NCI-H446 (cell line): ENCODE measurements around the gene TCEA3.
"Not testable (repeated sequence)": the region's sequence is repeated elsewhere in the genome, so short reads cannot be mapped to it uniquely, and the experiment has no call there.

Source experiments
- DNase-seq, 2 experiments: peaks; one replicate each; lab custom pipeline; 2025; lab: John Stamatoyannopoulos, UW

Gene TCEA3

DNA sequence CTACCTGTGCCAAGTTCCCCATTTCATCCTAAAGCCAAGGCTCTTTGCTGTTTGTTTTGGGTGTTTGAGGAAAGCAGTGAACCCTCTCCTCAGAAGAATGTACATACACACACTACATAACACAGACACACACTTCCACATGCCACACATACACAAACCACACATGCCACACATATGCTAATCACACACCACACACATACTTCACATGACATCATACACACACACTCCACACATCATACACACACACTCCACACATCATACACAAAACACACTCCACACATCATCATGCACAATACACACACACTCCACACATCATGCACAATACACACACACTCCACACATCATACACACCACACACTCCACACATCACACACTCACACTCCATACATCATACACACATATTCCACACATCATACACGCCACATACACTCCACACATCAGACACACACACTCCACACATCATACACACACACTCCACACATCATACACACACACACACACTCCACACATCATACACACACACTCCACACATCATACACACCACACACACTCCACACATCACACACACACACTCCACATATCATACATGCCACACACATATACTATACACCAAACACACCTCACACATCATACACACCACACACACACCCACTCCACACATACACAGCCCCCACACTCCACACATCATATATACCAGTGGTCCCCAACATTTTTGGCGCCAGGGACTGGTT, 32.3 kb downstream of the TCEA3 start:
- DNase-seq, result no peak

DNA sequence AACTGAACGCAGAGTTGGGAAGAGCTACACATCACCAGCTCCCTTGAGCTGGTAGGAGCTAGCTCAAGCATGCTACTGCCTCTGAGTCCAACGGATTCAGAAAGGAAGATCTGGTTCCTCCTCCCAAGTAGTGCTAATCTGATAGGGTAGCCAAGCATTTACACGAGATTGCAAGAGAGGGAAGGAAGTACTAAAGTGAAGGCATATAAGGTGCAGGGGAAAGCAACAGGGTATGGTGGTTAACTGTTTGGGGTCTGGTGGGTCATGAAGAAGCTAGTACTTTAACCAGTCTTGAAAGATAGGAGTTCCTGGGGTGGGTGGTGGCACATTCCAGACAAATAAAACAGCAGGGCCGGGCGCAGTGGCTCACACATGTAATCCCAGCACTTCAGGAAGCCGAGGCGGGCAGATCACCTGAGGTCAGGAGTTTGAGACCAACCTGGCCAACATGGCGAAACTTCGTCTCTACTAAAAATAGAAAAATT, 34.7 kb downstream of the TCEA3 start:
- DNase-seq, result no peak

DNA sequence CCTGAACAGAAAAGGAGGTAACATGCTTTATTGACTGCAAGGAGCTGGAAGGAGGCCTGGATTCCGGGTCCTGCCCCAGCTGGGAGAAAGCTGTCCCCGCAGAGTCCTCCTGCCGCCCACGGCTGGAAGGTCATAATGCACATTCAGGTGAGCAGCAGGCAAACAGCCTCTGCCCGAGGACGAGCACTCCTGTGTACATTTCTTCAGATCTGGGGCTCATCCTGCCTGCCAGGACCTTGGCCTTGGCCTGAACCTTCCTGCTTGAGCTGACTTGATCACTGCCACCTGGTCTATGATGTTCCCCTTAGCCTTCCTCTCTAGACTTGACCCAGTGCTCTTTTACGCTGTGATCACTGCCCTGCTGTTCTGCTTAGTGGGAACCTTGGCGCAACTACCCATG, 37.1 kb downstream of the TCEA3 start:
- DNase-seq, result no peak

DNA sequence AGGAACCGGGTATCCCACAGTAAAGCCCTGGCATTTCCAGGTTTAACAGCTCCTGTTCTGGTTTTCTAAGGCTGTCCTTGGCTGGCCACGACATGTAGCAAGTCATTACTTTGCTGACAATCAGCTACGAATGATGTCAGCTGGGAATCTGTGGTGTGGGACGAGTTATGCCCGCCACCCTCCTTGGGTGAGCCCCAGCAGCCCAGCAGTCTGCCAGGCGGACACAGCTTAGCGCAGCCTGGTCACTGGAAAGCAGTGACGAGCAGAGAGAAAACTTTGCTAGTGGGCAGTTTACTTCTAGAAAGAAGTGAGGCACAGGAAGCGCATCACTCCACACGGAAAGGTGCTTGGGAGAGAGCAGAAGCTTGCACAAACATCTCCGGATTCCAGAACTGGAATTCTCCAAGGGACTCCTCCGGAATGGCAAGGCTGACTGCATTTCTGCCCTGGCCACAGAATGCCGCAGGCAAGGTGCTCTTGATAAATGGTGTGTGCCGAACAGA, 39.4 kb downstream of the TCEA3 start:
- DNase-seq, result no peak

- no peak for DNase-seq
Measured at GRCh38 chr1:23384312-23385058, 40.1 kb downstream of the TCEA3 start.

- DNase-seq, result peak in 1 of 2 experiments; percentile 25
Measured at GRCh38 chr1:23383577-23384311, 40.8 kb downstream of the TCEA3 start.

DNA sequence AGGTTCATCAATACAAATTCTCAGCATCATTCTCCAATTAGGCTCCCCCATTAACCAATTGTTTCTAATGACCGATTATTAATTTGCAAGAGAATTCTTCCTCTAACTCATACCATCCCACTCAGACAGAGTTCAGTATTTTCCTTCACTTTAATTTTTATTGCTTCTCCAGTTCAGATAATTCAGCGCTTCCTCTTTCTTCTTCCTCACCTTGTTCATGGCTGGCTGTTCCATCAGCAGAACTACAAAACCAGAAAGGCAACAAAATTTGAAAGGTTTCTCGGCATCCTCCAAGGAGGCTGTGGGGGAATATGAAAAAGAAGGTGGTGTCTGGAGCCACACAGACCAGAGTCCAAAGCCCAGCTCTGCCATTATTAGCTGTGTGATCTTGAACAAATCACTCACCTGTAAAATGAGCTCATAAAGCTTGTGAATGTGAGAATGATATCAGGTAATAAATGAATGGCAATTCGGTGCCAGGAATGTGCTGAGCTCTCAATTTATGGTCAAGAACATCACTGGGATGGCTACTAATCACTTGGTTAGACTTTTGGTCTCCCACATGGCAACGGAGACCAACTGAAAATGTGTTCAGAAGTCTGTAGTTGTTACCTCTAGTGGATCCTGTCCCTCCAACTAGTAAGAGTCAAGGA, 43.2 kb downstream of the TCEA3 start:
- DNase-seq, result no peak

DNA sequence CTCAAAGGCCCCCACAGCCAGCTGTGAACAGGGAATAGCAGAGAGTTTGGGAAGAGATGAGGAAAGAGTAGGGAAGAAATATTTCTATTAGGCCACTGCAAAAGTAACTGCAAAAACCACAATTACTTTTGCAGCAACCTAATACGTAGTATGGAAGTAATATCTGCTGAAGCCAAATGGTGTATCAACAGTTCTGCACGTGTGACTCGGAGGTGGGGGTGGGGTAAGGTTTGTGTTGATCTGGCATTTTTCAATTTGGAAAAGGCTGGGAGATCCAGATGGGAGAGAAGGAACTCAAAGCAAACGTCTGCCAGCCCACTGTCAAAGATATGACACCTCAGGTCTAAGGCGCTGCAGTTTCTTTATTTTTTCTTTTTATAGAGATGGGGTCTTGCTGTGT, 43.8 kb downstream of the TCEA3 start:
- DNase-seq, result no peak

- not testable (repeated sequence) for DNase-seq
Measured at GRCh38 chr1:23380236-23380635, 44.3 kb downstream of the TCEA3 start.

DNA sequence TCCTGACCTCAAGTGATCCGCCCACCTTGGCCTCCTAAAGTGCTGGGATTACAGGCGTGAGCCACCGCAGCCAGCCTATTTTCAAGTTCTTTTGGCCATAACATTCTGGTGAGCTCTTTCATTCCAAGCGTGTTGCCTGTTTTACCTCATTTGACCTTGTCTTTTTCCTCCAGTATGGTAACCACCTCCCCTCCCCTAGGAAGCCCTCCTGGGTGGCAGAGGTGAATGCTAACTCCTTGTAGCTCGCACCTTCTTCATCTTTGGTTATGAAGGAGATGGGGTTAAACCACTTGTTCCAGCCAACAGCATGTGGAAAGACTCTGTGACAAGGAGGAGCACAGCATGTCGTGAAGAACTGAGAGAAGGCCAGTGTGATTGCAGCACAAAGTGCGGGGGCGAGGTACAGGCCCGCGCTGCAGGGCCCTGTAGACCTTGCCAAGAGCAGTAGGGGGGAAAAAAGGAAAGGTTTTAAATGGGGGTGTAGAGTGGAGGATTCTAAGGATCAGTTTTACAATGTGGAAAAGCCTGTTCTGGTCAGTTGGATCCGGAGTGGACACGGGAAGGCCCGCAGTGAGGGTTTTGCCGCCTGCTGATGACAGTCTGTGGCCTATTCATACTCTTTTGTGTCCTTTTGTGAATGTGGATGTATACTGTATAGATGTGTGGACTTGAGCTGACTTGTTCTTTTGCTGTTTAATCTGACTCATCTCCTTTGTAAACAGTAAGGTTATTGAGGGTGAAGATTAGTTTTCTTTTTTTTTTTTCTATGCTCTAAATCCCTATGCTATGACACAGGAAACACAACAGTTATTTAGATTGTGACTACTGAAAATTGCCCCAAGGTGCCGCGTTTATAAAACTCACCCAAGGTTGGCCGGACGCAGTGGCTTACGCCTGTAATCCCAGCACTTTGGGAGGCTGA, 47.4 kb downstream of the TCEA3 start:
- no peak for DNase-seq

GRCh38 chr1:23374079-23374735, 50.3 kb downstream of the TCEA3 start:
- DNase-seq, result not testable (repeated sequence)

DNA sequence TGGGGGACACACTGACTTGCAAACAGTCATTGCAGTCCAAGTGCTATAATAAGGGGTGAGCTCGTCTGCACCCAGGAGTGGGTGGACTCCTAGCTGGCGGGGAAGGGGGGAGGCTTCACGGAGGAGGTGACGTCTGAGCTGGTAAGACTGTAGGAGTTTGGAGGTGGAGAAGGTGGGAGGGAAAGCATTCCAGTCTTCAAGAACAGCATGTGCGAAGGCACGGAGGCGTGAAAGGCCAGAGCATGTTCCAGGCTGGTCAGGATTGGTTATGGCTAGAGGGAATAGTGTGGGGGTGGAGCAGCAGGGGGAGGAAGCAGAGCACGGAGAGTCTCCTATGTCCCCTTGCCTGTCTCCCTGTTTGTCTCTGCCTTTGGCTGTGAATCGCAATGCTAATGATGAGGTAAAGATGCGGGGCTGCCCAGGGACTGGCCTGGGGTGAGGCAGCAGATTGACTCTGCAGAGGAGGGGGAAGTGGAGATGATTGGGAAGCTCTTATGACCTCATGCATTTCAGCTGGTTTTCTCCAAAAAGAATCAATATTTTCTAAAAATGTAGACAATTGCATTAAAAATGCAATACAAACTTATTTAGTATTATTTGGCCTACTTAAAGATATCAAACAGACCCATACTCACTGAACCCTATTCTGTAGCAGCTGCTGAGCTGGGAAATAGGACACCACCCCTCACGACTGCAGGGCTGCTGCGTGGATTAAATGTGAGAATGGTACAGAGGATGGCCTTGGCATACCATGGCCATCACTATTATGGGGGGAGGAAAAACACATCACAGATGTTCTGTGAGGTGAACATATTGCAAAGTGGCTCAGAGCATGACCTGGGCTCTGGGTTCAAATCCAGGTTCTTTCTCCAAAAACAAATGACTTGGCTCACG, 52.3 kb downstream of the TCEA3 start:
- no peak for DNase-seq

DNA sequence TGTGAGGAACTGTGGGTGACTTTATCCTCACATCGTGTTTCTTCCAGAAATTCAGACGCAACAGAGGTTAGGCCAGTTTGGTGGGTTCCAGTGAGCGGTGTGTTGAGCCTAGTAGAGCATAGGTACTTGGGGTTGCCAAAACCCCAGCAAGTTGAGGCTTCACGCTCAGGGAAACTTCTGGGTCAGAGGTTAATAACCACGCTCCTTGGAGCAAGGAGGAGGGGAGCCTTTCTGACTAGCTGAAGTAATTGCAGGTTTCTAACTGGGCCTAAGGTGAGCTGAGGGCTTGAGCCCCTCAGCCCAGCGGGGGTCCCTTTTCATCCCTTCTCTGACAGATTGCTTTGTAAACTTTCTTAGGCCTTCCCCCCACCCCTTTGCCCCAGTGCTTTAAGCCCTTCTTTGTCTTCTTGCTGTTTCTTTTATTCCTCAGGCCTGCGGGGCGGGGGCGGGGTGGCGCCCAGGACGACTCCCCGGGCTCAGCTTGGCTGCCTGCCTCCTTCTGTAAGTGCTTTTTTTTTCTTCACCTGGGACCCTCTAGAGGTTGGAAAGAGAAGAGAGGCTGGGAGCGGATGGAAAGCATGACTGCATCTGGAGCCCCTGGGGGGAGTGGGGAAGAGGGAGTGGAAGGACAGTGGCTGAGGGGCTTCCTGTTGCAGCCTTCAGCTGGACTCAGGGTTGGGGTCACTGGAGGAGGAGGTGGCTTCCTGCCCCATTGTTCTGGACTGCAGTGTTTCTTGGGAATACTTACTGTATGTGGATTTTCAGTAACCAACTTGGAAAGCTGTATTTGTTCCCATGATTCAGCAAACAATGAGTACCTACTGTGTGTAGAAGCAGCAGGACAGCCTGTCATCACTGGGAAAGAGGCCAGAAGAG, 53.6 kb downstream of the TCEA3 start:
- no peak for DNase-seq

GRCh38 chr1:23370330-23370708, 54.2 kb downstream of the TCEA3 start:
- no peak for DNase-seq

DNA sequence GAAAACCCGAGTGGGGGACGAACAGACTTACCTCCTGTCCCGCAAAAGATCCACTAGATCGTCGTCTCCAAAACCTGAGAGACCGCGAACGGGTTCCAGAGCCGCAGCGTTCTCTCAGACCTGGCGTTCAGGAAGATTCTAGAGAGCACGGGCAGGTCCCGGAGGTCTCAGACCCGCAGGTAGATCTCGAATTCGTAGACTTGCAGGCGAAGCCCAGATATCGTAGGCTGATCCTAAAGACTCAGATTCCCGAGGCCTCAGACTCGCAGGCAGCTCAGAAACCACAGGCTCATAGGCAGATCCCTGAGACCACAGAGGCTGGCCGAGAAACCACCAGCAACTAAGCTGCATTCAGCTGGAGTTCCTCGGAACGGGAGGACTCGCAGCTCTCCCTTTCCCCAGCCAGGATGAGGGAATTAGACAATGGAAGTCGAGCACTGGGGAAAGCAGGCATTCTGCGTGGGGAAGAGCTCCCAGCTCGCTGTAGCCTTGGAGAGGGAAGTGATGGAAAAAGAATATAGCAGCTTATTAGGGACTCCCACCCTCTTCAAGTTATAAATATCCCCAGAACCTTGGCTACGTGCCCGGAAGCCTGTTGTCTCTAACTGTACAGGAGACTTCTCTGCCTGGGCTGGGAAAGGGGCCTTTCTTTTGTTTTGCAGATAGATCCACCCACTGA, 55.1 kb downstream of the TCEA3 start, which contains the start of gene ZNF436:
Gene ZNF436, minus strand, starts transcription at position 502 of the 679 bp plus-strand sequence. CDS start 1,831 bp downstream, outside the sequence.
- DNase-seq, result peak; percentile 80 to 91

DNA sequence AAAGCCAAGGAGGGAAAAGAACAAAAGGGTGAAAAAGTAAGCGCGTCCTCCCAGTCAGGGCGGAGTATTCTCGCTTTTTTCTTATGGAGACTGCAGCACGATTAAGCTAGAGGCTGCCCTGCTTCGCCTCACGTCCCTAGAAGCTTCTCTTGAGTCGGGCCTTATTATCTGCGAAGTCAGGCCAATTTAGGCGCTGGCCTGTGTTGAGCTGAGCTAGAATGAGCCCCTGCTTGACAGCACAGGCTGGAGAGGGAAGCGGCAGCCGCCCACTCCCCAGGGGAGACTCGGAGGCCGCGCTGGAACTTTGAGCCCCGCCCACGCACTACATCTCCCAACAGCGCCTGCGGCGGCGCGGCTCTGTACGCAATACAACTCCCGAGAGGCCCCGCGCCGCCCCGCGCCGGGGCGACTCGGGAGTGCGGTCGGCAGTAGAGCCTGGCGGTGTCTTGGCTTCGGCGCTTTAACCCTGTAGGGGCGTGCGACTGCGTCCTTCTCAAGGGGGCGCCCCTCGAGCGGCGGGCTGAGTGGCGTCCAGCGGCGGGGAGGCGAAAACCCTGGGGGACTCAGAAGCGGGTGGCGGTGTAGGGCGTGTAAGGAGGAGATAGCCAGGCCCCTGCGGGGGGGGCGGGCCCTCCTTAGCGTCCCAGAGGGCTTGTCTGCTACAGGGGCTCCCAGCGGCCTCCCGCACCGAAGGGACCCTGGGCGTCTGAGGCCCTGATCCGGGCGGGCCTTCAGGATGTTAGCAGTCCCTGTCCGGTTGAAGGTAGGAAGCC, 55.8 kb downstream of the TCEA3 start:
- DNase-seq, result peak; percentile 94 to 97
